Sigmoid colon (tissue), 7 donors: Measurements from ENCODE around the gene POU6F2. TPM values are rescaled to one million over a fixed set of nuclear protein-coding genes. Genes with fewer than 3 reads are reported as not detected.
"Not testable (repeated sequence)": the region's sequence is repeated elsewhere in the genome, so short reads cannot be mapped to it uniquely, and the experiment has no call there.

Experiments
- DNase-seq: peaks from one replicate; pipeline ENCODE4 v3.0.0-alpha.2; 2019
- H3K27ac ChIP-seq, 4 donors: fragments of 200-600 bp; sonication (generic); one replicate each; pipeline ENCODE4 v1.5.1; 2016 to 2019; ENCODE audit warnings: mild to moderate bottlenecking in 1 of 4
- H3K27me3 ChIP-seq, 3 donors: fragments of 200-600 bp; sonication (generic); one replicate each; pipeline ENCODE4 v1.5.1; 2019; ENCODE audit warnings: mild to moderate bottlenecking in 1 of 3
- H3K36me3 ChIP-seq, 4 donors: fragments of 200-600 bp; sonication (generic); one replicate each; pipeline ENCODE4 v1.5.1; 2016 to 2019
- H3K4me1 ChIP-seq, 4 donors: fragments of 200-600 bp; sonication (generic); one replicate each; pipeline ENCODE4 v1.5.1; 2017 to 2019
- H3K4me3 ChIP-seq, 4 donors: fragments of 200-600 bp; sonication (generic); one replicate each; pipeline ENCODE4 v1.5.1; 2017 to 2019; ENCODE audit warnings: mild to moderate bottlenecking in 2 of 4, moderate library complexity in 1 of 4
- H3K9me3 ChIP-seq, 4 donors: fragments of 200-600 bp in 3 of 4; sonication (generic) in 3 of 4; one replicate each; pipeline versions ENCODE4 v1.5.1 to v1.6.1; 2013 to 2019
- CTCF ChIP-seq, 4 experiments: fragments of 450-650 bp in 3 of 4; fragments of 200-600 bp in 1 of 4; IDR thresholded peaks; one replicate each; pipeline ENCODE4 v1.5.1; 2016 to 2019; ENCODE audit warnings: antibody characterized with exemption in 4 of 4, mild to moderate bottlenecking in 3 of 4, moderate library complexity in 2 of 4
- EP300 ChIP-seq, 4 donors: sonication (generic); formaldehyde crosslinking; IDR thresholded peaks; one replicate each; pipeline ENCODE4 v1.6.1; 2017; ENCODE audit warnings: antibody characterized with exemption in 4 of 4
- POLR2A ChIP-seq, 2 donors: fragments of 450-650 bp; IDR thresholded peaks; one replicate each; pipeline ENCODE4 v1.6.1; 2016; ENCODE audit warnings: antibody characterized with exemption in 2 of 2, mild to moderate bottlenecking in 2 of 2, moderate library complexity in 2 of 2
- POLR2AphosphoS5 ChIP-seq, 4 donors: sonication (generic); formaldehyde crosslinking; IDR thresholded peaks; one replicate each; pipeline ENCODE4 v1.6.1; 2017; ENCODE audit warnings: antibody characterized with exemption in 4 of 4
- WGBS, 2 donors: extraction: QIAGEN DNeasy Blood & Tissue Kit; methylation state at CpG; one replicate each; pipeline ENCODE4 v1.1.7; 2013; 5-methylcytosine and 5-hydroxymethylcytosine counted together
- intact Hi-C: fragments of 100-400 bp; cut with DNase I; formaldehyde crosslinking; loops from one replicate; pipeline ENCODE4 v1.15.1; 2023
- polyA plus RNA-seq, 3 donors: library from polyadenylated mRNA; stranded (reverse); fragments of 200-250 nt; gene quantifications; one replicate each; pipeline ENCODE4 v1.2.3, GENCODE V29; 2013
- total RNA-seq, 4 donors: library from RNA; depleted of rRNA; stranded (reverse); fragments of >200 nt; gene quantifications; one replicate each; pipeline ENCODE4 v1.1.0, GENCODE V29; 2016
- donor health status: healthy with polysubstance abuse.
- donor health status: Bipolar disorder and iron deficiency.
- donor health status: healthy.

The POU6F2 gene
- total and polyA plus RNA-seq, 7 donors: 0.04 TPM; not detected in 6

- 90 to 92% methylated on average over 3 of the region's 3 CpGs for WGBS, 2 donors
- TF ChIP-seq CTCF (IDR thresholded peaks at IDR 0.05) (no peak), EP300 (IDR thresholded peaks at IDR 0.05) (no peak), POLR2A (IDR thresholded peaks at IDR 0.05) (no peak), POLR2AphosphoS5 (IDR thresholded peaks at IDR 0.05) (no peak)
- no peak for DNase-seq
Measured at GRCh38 chr7:38940774-38941173, 36.9 kb upstream of the POU6F2 start.

DNA sequence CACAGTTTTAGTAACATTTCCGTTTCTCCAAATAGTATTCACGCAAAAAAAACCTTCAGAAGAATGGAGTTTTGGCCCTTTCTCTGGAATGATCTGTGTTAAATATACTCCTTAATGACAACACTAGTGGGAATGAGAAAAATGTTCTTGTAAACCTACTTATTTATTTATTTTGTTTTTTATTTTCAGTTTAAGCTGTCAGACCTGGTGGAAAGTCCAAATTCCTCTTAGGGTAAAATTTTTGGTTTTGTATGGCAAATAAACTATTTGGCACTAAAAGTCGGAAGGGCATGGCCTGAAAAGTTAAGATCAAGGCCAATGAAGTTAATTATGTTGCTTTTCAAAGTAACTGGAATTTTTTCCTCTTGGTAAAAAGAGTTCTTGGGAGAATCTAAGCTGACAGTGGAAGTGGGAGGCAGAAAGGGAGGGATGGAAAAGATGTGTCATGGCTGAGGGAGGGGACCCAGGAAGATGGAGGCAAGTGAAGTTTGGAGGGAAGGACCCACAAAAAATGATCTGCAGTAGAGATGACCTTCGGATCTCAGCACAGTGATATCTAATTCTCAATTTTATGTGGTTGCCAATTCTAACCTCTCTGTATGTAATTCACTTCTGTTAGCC is 35.2 kb upstream of the POU6F2 start:
- Histone ChIP-seq H3K4me3 (no peak overlapping the region), H3K36me3 (no peaks in the 10 kb centered on the region), H3K4me1 (peaks cover 0 to 10% (median 0%) of the 10 kb centered on the region in 4 donors), H3K9me3 (no peaks in the 10 kb centered on the region), H3K27me3 (no peaks in the 10 kb centered on the region), H3K27ac (no peak overlapping the region)
- WGBS, 2 donors: 77 to 83% methylated on average over 4 of the region's 4 CpGs
- no peak for TF ChIP-seq CTCF (IDR thresholded peaks at IDR 0.05)
- TF ChIP-seq EP300 (IDR thresholded peaks at IDR 0.05): no peak
- no peak for TF ChIP-seq POLR2AphosphoS5 (IDR thresholded peaks at IDR 0.05)
- TF ChIP-seq POLR2A (IDR thresholded peaks at IDR 0.05): no peak
- DNase-seq: no peak
- intact Hi-C loops: no loop called here

More at GRCh38 chr7:38940774-38941173, 36.9 kb upstream of the POU6F2 start:
- H3K36me3 ChIP-seq: no peaks in the 10 kb centered on the region
- no peak overlapping the region for H3K27ac ChIP-seq
- no peaks in the 10 kb centered on the region for H3K27me3 ChIP-seq
- intact Hi-C loops: no loop called here
- H3K9me3 ChIP-seq: no peaks in the 10 kb centered on the region
- H3K4me3 ChIP-seq: no peak overlapping the region
- peaks cover 0 to 10% (median 0%) of the 10 kb centered on the region in 4 donors for H3K4me1 ChIP-seq

- H3K36me3 ChIP-seq, DNase-seq, H3K4me3 ChIP-seq, intact Hi-C loops, H3K9me3 ChIP-seq, H3K27me3 ChIP-seq, H3K4me1 ChIP-seq, H3K27ac ChIP-seq: not testable (repeated sequence)
- 88 to 93% methylated on average over 4 of the region's 4 CpGs for whole genome bisulfite sequencing, 2 donors
Measured at GRCh38 chr7:38947541-38947940, 30.2 kb upstream of the POU6F2 start.

- H3K27ac ChIP-seq: no peak overlapping the region
- TF ChIP-seq POLR2A (IDR thresholded peaks at IDR 0.05): no peak
- intact Hi-C loops: no loop called here
- H3K36me3 ChIP-seq: no peaks in the 10 kb centered on the region
- no peak overlapping the region for H3K4me3 ChIP-seq
- 40 to 74% methylated on average over 1 of the region's 1 CpG for WGBS, 2 donors
- H3K27me3 ChIP-seq: no peaks in the 10 kb centered on the region
- no peaks in the 10 kb centered on the region for H3K9me3 ChIP-seq
- peaks cover 0 to 8% (median 1%) of the 10 kb centered on the region in 4 donors for H3K4me1 ChIP-seq
- DNase-seq: no peak
Measured at GRCh38 chr7:38950309-38950708, 27.4 kb upstream of the POU6F2 start.

DNA sequence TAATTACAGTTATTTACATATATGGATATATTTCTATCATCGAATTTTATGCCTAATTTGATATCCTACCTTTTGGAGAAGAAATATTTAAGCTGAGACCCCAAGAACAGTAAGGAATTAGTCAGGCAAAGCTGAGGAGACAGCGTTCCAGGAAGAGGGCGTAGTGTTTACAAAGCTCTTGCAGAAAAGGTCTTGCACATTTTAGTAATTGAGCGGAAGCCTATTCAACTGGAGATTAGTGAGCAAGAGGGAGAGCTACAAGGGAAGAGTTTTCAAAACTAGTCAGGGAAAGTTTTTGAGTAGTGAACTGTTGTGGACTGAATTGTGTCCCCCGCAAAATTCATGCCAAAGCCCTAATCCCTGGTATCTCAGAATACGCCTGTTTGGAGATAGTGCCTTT is 26.5 kb upstream of the POU6F2 start:
- no peaks in the 10 kb centered on the region for H3K9me3 ChIP-seq
- intact Hi-C loops: no loop called here
- no peak overlapping the region for H3K27ac ChIP-seq
- 82 to 89% methylated on average over 6 of the region's 6 CpGs for WGBS, 2 donors
- no peak for DNase-seq
- H3K4me3 ChIP-seq: no peak overlapping the region
- no peaks in the 10 kb centered on the region for H3K36me3 ChIP-seq
- H3K27me3 ChIP-seq: no peaks in the 10 kb centered on the region
- no peak for TF ChIP-seq CTCF (IDR thresholded peaks at IDR 0.05)
- no peak for TF ChIP-seq EP300 (IDR thresholded peaks at IDR 0.05)
- TF ChIP-seq POLR2AphosphoS5 (IDR thresholded peaks at IDR 0.05): no peak
- no peak for TF ChIP-seq POLR2A (IDR thresholded peaks at IDR 0.05)
- peaks cover 0 to 8% (median 1%) of the 10 kb centered on the region in 4 donors for H3K4me1 ChIP-seq

DNA sequence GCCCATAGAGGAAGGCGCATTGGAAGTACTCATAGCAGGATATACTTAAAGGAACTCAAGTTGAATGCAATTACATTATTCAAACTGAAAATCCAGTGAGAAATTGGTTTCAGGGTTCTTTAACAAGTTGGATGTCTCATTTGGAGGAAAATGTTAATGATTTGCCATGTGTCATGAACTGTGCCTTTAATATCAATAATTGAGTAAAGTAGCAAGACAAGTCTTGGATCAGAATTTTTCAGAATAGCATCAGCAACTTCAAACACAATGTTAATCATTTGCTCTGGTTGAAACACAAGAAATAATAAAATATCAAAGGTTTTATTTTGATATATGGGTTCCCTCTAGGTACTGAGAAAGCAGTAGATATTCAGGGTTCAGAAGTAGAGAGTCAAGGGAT is 24.5 kb upstream of the POU6F2 start:
- Histone ChIP-seq H3K9me3 (no peaks in the 10 kb centered on the region), H3K4me3 (no peak overlapping the region), H3K27me3 (no peaks in the 10 kb centered on the region), H3K27ac (no peak overlapping the region), H3K4me1 (peaks cover 0 to 8% (median 1%) of the 10 kb centered on the region in 4 donors), H3K36me3 (no peaks in the 10 kb centered on the region)
- intact Hi-C loops: no loop called here
- DNase-seq: no peak
- TF ChIP-seq EP300 (IDR thresholded peaks at IDR 0.05) (no peak), CTCF (IDR thresholded peaks at IDR 0.05) (no peak), POLR2A (IDR thresholded peaks at IDR 0.05) (no peak), POLR2AphosphoS5 (IDR thresholded peaks at IDR 0.05) (no peak)
- WGBS, 2 donors: 96 to 99% methylated on average over 1 of the region's 1 CpG
